SK-N-SH treated with all-trans-retinoic acid at 6 μM for 48 hours (cell line): ENCODE measurements around the gene ETFB.

Experiments
- ARNTL ChIP-seq: fragments of 450-650 bp; formaldehyde crosslinking; IDR thresholded peaks from 2 replicates; pipeline ENCODE4 v1.5.0; 2020; ENCODE audit warnings: low read depth, mild to moderate bottlenecking, moderate library complexity, borderline replicate concordance
- BACH2 ChIP-seq: fragments of 250-450 bp; sonication (Bioruptor Pico); IDR thresholded peaks from 2 replicates; pipeline ENCODE4 v1.9.0; 2021; ENCODE audit warnings: mild to moderate bottlenecking, borderline replicate concordance
- RARB ChIP-seq: fragments of 250-450 bp; sonication (Bioruptor Pico); IDR thresholded peaks from 2 replicates; pipeline ENCODE4 v1.8.0; 2021; ENCODE audit warnings: mild to moderate bottlenecking, moderate library complexity
- SNAI2 ChIP-seq: fragments of 250-450 bp; sonication (Bioruptor Pico); IDR thresholded peaks from 2 replicates; pipeline ENCODE4 v1.5.0; 2020; ENCODE audit warnings: mild to moderate bottlenecking, moderate library complexity
- TCF4 ChIP-seq: fragments of 250-450 bp; sonication (Bioruptor Pico); IDR thresholded peaks from 2 replicates; pipeline ENCODE4 v1.8.0; 2021; ENCODE audit warnings: mild to moderate bottlenecking, moderate library complexity, borderline replicate concordance
- ZFP3 ChIP-seq: fragments of 250-450 bp; sonication (Bioruptor Pico); IDR thresholded peaks from 2 replicates; pipeline ENCODE4 v1.5.0; 2020; ENCODE audit warnings: mild to moderate bottlenecking, moderate library complexity
- ZFP30 ChIP-seq: fragments of 450-650 bp; formaldehyde crosslinking; IDR thresholded peaks from 2 replicates; pipeline ENCODE4 v1.5.0; 2022; ENCODE audit warnings: mild to moderate bottlenecking, moderate library complexity
- TF ChIP-seq, protein P1 (sequence below): fragments of 250-450 bp; sonication (Bioruptor Pico); IDR thresholded peaks from 2 replicates; pipeline ENCODE4 v1.8.0; 2020; ENCODE audit warnings: mild to moderate bottlenecking, moderate library complexity, borderline replicate concordance
- TF ChIP-seq, protein P2 (sequence below): fragments of 250-450 bp; sonication (Bioruptor Pico); IDR thresholded peaks from 2 replicates; pipeline ENCODE4 v1.5.1; 2021; ENCODE audit warnings: mild to moderate bottlenecking, moderate library complexity
- TF ChIP-seq, protein P3 (sequence below): fragments of 250-450 bp; sonication (Bioruptor Pico); IDR thresholded peaks from 2 replicates; pipeline ENCODE4 v1.8.0; 2021; ENCODE audit warnings: low read depth, mild to moderate bottlenecking, moderate library complexity, borderline replicate concordance

DNA sequence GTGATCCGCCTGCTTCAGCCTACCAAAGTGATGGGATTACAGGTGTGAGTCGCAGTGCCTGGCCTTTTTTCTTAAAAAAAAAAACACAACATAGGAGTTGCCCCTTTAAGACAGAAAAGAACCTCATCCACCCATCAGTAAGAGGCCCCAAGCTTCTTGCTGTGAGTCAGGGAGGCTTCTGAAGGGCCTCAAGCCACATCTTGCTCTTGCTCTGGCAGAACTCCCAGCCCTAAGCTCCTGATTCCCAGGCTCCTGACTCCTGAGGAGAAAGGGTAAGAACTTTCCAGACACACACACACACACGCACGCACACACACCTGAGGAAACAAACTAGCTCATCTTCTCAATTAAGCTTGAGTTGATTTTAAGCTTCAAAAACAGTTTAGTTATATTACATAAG is 6.9 kb downstream of the ETFB start:
- TF ChIP-seq TCF4 (CRISPR knock-in tag) (no peak), SNAI2 (CRISPR knock-in tag) (no peak), ARNTL (CRISPR knock-in tag) (no peak), RARB (CRISPR knock-in tag) (no peak), ZFP30 (no peak), ZFP3 (no peak), BACH2 (CRISPR knock-in tag) (no peak)
- TF ChIP-seq, protein P1, sequence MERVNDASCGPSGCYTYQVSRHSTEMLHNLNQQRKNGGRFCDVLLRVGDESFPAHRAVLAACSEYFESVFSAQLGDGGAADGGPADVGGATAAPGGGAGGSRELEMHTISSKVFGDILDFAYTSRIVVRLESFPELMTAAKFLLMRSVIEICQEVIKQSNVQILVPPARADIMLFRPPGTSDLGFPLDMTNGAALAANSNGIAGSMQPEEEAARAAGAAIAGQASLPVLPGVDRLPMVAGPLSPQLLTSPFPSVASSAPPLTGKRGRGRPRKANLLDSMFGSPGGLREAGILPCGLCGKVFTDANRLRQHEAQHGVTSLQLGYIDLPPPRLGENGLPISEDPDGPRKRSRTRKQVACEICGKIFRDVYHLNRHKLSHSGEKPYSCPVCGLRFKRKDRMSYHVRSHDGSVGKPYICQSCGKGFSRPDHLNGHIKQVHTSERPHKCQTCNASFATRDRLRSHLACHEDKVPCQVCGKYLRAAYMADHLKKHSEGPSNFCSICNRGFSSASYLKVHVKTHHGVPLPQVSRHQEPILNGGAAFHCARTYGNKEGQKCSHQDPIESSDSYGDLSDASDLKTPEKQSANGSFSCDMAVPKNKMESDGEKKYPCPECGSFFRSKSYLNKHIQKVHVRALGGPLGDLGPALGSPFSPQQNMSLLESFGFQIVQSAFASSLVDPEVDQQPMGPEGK (CRISPR knock-in tag) = no peak
- TF ChIP-seq, protein P2, sequence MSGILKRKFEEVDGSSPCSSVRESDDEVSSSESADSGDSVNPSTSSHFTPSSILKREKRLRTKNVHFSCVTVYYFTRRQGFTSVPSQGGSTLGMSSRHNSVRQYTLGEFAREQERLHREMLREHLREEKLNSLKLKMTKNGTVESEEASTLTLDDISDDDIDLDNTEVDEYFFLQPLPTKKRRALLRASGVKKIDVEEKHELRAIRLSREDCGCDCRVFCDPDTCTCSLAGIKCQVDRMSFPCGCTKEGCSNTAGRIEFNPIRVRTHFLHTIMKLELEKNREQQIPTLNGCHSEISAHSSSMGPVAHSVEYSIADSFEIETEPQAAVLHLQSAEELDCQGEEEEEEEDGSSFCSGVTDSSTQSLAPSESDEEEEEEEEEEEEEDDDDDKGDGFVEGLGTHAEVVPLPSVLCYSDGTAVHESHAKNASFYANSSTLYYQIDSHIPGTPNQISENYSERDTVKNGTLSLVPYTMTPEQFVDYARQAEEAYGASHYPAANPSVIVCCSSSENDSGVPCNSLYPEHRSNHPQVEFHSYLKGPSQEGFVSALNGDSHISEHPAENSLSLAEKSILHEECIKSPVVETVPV (CRISPR knock-in tag) = no peak
- TF ChIP-seq, protein P3, sequence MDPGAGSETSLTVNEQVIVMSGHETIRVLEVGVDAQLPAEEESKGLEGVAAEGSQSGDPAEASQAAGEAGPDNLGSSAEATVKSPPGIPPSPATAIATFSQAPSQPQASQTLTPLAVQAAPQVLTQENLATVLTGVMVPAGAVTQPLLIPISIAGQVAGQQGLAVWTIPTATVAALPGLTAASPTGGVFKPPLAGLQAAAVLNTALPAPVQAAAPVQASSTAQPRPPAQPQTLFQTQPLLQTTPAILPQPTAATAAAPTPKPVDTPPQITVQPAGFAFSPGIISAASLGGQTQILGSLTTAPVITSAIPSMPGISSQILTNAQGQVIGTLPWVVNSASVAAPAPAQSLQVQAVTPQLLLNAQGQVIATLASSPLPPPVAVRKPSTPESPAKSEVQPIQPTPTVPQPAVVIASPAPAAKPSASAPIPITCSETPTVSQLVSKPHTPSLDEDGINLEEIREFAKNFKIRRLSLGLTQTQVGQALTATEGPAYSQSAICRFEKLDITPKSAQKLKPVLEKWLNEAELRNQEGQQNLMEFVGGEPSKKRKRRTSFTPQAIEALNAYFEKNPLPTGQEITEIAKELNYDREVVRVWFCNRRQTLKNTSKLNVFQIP (CRISPR knock-in tag) = no peak
